Gastrocnemius medialis (tissue), 4 donors: ENCODE data around the gene CFAP206. TPM values are rescaled to one million over a fixed set of nuclear protein-coding genes. Genes with fewer than 3 reads are reported as not detected.

Experiments
- ATAC-seq, 2 donors: fragments of 150-250 bp; one replicate each; pipeline ENCODE4 v1.9.1; 2016
- DNase-seq, 2 donors: peaks; one replicate each; pipeline ENCODE4 v3.0.0-alpha.2; 2019
- H3K27ac ChIP-seq, 4 donors: fragments of 200-600 bp; sonication (generic); 1 replicate in 1 of 4; 2 replicates in 3 of 4; pipeline ENCODE4 v1.5.1; 2016 to 2018; ENCODE audit warnings: mild to moderate bottlenecking in 2 of 4, moderate library complexity in 1 of 4
- H3K27me3 ChIP-seq, 3 donors: fragments of 200-600 bp; sonication (generic) in 2 of 3; 1 replicate in 1 of 3; 2 replicates in 2 of 3; pipeline versions ENCODE4 v1.5.1 to v1.6.0; 2016 to 2019; ENCODE audit warnings: mild to moderate bottlenecking in 1 of 3, moderate library complexity in 1 of 3
- H3K36me3 ChIP-seq, 2 donors: fragments of 200-600 bp; sonication (generic) in 1 of 2; one replicate each; pipeline ENCODE4 v1.5.1; 2017 to 2018
- H3K4me1 ChIP-seq, 2 donors: fragments of 200-600 bp; sonication (generic) in 1 of 2; one replicate each; pipeline ENCODE4 v1.5.1; 2016 to 2017; ENCODE audit warnings: mild to moderate bottlenecking in 2 of 2
- H3K4me3 ChIP-seq, 4 donors: fragments of 200-600 bp; sonication (generic) in 3 of 4; 1 replicate in 1 of 4; 2 replicates in 3 of 4; pipeline ENCODE4 v1.5.1; 2016 to 2019; ENCODE audit warnings: mild to moderate bottlenecking in 2 of 4
- H3K9me3 ChIP-seq, 3 donors: fragments of 200-600 bp; sonication (generic) in 2 of 3; 1 replicate in 1 of 3; 2 replicates in 2 of 3; pipeline ENCODE4 v1.5.1; 2016 to 2019
- CTCF ChIP-seq, 5 experiments: fragments of 450-650 bp in 3 of 5; fragments of 200-600 bp in 2 of 5; sonication (generic) in 2 of 5; IDR thresholded peaks in 4 of 5; conservative IDR thresholded peaks in 1 of 5; 1 replicate in 4 of 5; 2 replicates in 1 of 5; pipeline ENCODE4 v1.5.1; 2016 to 2019; ENCODE audit warnings: antibody characterized with exemption in 5 of 5, mild to moderate bottlenecking in 3 of 5, moderate library complexity in 3 of 5
- POLR2A ChIP-seq, 2 donors: fragments of 450-650 bp; IDR thresholded peaks; one replicate each; pipeline ENCODE4 v1.6.1; 2017; ENCODE audit warnings: antibody characterized with exemption in 2 of 2, mild to moderate bottlenecking in 2 of 2, moderate library complexity in 2 of 2
- in situ Hi-C, 4 donors: fragments of 200-750 bp; cut with MboI; loops; one replicate each; pipeline versions ENCODE4 v1.15.0 to v1.8.0; 2017; ENCODE audit warnings: low sequenced_read_pairs in 4 of 4
- intact Hi-C: fragments of 100-400 bp; cut with DNase I; formaldehyde crosslinking; loops from one replicate; pipeline ENCODE4 v1.15.1; 2023; ENCODE audit warnings: low total_unique reads
- total RNA-seq, 4 donors: library from RNA; depleted of rRNA; stranded (reverse); fragments of >200 nt; gene quantifications; one replicate each; pipeline versions ENCODE4 v1.1.0 to v1.2.3, GENCODE V29; 2016

Gene CFAP206
- total RNA-seq, 4 donors from 2014 or later: 0.20 to 1.6 TPM; not detected in 2

- intact Hi-C loops (loop anchor here (5.0 to 10.0 kb wide), 3 partner anchors 85 to 255 kb away; partner anchors contain the start of genes RARS2 and SMIM8), in situ Hi-C loops (no loop called here)
- Histone ChIP-seq H3K36me3 (no peaks in the 10 kb centered on the region), H3K4me3 (peak overlapping the region; percentile 72 to 98 (median 96)), H3K27ac (peak overlapping the region; percentile 72 to 89 (median 81)), H3K4me1 (peaks cover 3 to 9% of the 10 kb centered on the region in 2 donors), H3K9me3 (no peaks in the 10 kb centered on the region), H3K27me3 (no peaks in the 10 kb centered on the region)
- peak; percentile 36 to 55 for ATAC-seq
- no peak for DNase-seq
- TF ChIP-seq POLR2A (IDR thresholded peaks at IDR 0.05): no peak
- no peak for TF ChIP-seq CTCF (IDR thresholded peaks at IDR 0.05 in 4 of 5, conservative IDR thresholded peaks at IDR 0.05 in 1 of 5)
These were observed 241 bp upstream of the CFAP206 start for GRCh38 chr6:87407561-87407900.

DNA sequence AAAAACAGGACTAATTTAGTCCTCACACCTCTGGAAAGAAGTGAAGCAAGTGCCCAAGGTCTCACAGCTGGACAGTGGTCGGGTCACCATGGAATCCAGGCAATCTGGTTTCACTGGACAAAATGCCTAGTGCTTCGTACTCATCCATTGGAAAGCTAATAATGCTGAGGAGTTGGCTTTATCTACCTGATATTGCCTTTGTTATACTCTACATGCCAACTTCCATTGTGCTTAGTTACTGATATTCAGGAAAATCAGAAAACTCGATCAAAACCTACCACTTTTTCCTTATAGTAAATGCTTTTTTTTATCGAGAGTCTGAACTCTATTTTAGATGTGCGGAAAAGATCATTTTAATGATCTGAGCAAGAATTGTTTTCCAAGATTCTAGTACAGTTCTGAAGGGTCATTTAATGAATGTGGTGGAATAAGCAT lies 966 bp downstream of the CFAP206 start:
- intact Hi-C loops: loop anchor here (1.0 to 10.0 kb wide), 4 partner anchors 64 to 256 kb away; partner anchors contain the start of genes RARS2, SLC35A1 and SMIM8
- Histone ChIP-seq H3K4me1 (peaks cover 3 to 9% of the 10 kb centered on the region in 2 donors), H3K36me3 (no peaks in the 10 kb centered on the region), H3K4me3 (peak overlapping the region; percentile 72 to 98 (median 96)), H3K27ac (peak overlapping the region; percentile 72 to 89 (median 78)), H3K27me3 (no peaks in the 10 kb centered on the region), H3K9me3 (no peaks in the 10 kb centered on the region)
- DNase-seq: no peak
- in situ Hi-C loops: no loop called here
- TF ChIP-seq POLR2A (IDR thresholded peaks at IDR 0.05): no peak
- TF ChIP-seq CTCF (IDR thresholded peaks at IDR 0.05 in 4 of 5, conservative IDR thresholded peaks at IDR 0.05 in 1 of 5): no peak
- peak in 1 of 2 donors; percentile 57 for ATAC-seq

GRCh38 chr6:87419266-87419665 lies 11.5 kb downstream of the CFAP206 start:
- no peak for ATAC-seq
- no peak for DNase-seq
- in situ Hi-C loops (no loop called here), intact Hi-C loops (no loop called here)
- H3K4me1 ChIP-seq: no peaks in the 10 kb centered on the region
- H3K9me3 ChIP-seq: no peaks in the 10 kb centered on the region
- no peak overlapping the region for H3K4me3 ChIP-seq
- no peaks in the 10 kb centered on the region for H3K36me3 ChIP-seq
- TF ChIP-seq CTCF (IDR thresholded peaks at IDR 0.05 in 4 of 5, conservative IDR thresholded peaks at IDR 0.05 in 1 of 5): no peak
- TF ChIP-seq POLR2A (IDR thresholded peaks at IDR 0.05): no peak
- H3K27me3 ChIP-seq: no peaks in the 10 kb centered on the region
- H3K27ac ChIP-seq: no peak overlapping the region

GRCh38 chr6:87420360-87420759 lies 12.6 kb downstream of the CFAP206 start:
- intact Hi-C loops: no loop called here
- H3K27me3 ChIP-seq: no peaks in the 10 kb centered on the region
- TF ChIP-seq POLR2A (IDR thresholded peaks at IDR 0.05) (no peak), CTCF (IDR thresholded peaks at IDR 0.05 in 4 of 5, conservative IDR thresholded peaks at IDR 0.05 in 1 of 5) (no peak)
- in situ Hi-C loops: no loop called here
- DNase-seq (no peak), ATAC-seq (no peak)
- no peak overlapping the region for H3K4me3 ChIP-seq
- no peaks in the 10 kb centered on the region for H3K9me3 ChIP-seq
- no peak overlapping the region for H3K27ac ChIP-seq
- H3K36me3 ChIP-seq: no peaks in the 10 kb centered on the region
- H3K4me1 ChIP-seq: no peaks in the 10 kb centered on the region

DNA sequence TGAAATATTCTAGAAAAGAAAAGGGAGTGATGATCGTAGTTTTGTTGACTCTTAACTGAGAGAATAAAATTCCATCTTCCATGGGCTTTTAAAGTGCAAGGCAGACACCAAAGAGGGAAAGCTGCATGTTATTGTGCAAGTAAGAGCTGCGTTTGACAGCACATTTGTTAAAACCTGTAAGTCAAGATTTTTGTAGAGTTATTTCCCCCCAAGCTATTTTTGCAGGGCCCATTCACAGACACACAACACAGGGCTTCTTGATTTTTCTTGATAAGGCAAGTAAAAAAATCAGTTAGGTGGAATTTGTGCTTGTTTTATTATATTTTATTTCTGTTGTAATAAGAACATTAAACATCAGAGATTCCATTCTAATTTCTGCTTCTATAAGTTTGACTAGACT lies 13.8 kb downstream of the CFAP206 start:
- Histone ChIP-seq H3K4me3 (no peak overlapping the region), H3K27me3 (no peaks in the 10 kb centered on the region), H3K27ac (no peak overlapping the region), H3K9me3 (no peaks in the 10 kb centered on the region), H3K4me1 (no peaks in the 10 kb centered on the region), H3K36me3 (no peaks in the 10 kb centered on the region)
- in situ Hi-C loops: no loop called here
- intact Hi-C loops: no loop called here
- DNase-seq (no peak), ATAC-seq (no peak)
- no peak for TF ChIP-seq CTCF (IDR thresholded peaks at IDR 0.05 in 4 of 5, conservative IDR thresholded peaks at IDR 0.05 in 1 of 5)
- TF ChIP-seq POLR2A (IDR thresholded peaks at IDR 0.05): no peak
